Vagina (tissue), 2 donors: ENCODE results near the gene BCKDHA.

Source experiments
- POLR2A ChIP-seq, 2 donors: fragments of 450-650 bp; IDR thresholded peaks; one replicate each; pipeline ENCODE4 v1.6.1; 2017; ENCODE audit warnings: antibody characterized with exemption in 2 of 2, mild to moderate bottlenecking in 2 of 2, moderate library complexity in 2 of 2
- TF ChIP-seq, protein P1 (sequence below), 3 experiments: fragments of 450-650 bp in 2 of 3; fragments of 200-600 bp in 1 of 3; sonication (generic) in 1 of 3; IDR thresholded peaks; one replicate each; pipeline ENCODE4 v1.5.1; 2017 to 2019; ENCODE audit warnings: antibody characterized with exemption in 3 of 3, mild to moderate bottlenecking in 2 of 3, moderate library complexity in 2 of 3

DNA sequence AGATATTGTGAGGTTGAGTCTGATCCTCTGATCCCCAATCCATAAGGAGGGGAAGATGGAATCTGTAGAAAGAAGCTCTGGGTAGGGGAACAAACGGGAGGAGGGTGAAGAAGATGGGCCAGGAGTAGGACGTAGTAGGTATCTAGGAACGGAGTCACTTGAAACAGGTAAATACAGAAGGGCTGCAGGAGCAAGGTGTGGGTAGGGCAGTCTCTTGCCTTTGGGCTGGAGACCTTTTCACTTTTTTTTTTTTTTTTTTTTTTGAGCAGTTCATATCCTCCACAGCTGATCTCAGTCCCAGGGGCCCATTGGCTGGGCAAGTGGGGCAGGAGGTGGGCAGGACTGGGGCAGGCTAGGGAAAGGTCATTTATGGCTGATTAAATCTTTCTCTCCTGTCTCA lies 1.5 kb downstream of the BCKDHA start:
- TF ChIP-seq, protein P1, sequence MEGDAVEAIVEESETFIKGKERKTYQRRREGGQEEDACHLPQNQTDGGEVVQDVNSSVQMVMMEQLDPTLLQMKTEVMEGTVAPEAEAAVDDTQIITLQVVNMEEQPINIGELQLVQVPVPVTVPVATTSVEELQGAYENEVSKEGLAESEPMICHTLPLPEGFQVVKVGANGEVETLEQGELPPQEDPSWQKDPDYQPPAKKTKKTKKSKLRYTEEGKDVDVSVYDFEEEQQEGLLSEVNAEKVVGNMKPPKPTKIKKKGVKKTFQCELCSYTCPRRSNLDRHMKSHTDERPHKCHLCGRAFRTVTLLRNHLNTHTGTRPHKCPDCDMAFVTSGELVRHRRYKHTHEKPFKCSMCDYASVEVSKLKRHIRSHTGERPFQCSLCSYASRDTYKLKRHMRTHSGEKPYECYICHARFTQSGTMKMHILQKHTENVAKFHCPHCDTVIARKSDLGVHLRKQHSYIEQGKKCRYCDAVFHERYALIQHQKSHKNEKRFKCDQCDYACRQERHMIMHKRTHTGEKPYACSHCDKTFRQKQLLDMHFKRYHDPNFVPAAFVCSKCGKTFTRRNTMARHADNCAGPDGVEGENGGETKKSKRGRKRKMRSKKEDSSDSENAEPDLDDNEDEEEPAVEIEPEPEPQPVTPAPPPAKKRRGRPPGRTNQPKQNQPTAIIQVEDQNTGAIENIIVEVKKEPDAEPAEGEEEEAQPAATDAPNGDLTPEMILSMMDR (IDR thresholded peaks at IDR 0.05): no peak
- TF ChIP-seq POLR2A (IDR thresholded peaks at IDR 0.05): no peak
